DND-41 (cell line): ENCODE results near the gene ZDHHC7.

Experiments
- ATAC-seq: fragments of 200-7000 bp; cut with Tn5 transposase; 3 replicates; pipeline ENCODE4 v1.9.1; 2021; ENCODE audit warnings: low read depth; ENCODE audit not compliant: insufficient read depth
- DNase-seq: peaks from one replicate; pipeline ENCODE4 v3.0.0-alpha.2; 2020
- H2AFZ ChIP-seq: 2 replicates; pipeline ENCODE4 v1.6.0; 2012; ENCODE audit warnings: low read depth, low read length
- H3K27ac ChIP-seq: 2 replicates; pipeline ENCODE4 v1.5.1; 2012; ENCODE audit warnings: low read length, inconsistent platforms
- H3K27me3 ChIP-seq: fragments of 200-600 bp; sonication (generic); 2 replicates; pipeline ENCODE4 v1.6.0; 2012; ENCODE audit warnings: low read length, mild to moderate bottlenecking, inconsistent platforms; ENCODE audit not compliant: insufficient read depth, poor library complexity
- H3K36me3 ChIP-seq: 2 replicates; pipeline ENCODE4 v1.5.1; 2012; ENCODE audit warnings: low read length, inconsistent platforms; ENCODE audit not compliant: insufficient read depth
- H3K4me1 ChIP-seq: 2 replicates; pipeline ENCODE4 v1.5.1; 2012; ENCODE audit warnings: mild to moderate bottlenecking, low read length; ENCODE audit not compliant: insufficient read depth
- H3K4me2 ChIP-seq: 2 replicates; pipeline ENCODE4 v1.6.0; 2012; ENCODE audit warnings: mild to moderate bottlenecking, moderate library complexity, low read length, inconsistent platforms; ENCODE audit not compliant: insufficient read depth
- H3K4me3 ChIP-seq, 2 experiments: fragments of 200-600 bp in 1 of 2; shearing (Covaris generic) in 1 of 2; 2 replicates each; pipeline ENCODE4 v1.5.1; 2012 to 2016; ENCODE audit warnings: inconsistent platforms in 2 of 2, low read length in 2 of 2, mild to moderate bottlenecking in 2 of 2, low read depth in 1 of 2, moderate library complexity in 1 of 2
- H3K79me2 ChIP-seq: 2 replicates; pipeline ENCODE4 v1.6.0; 2012; ENCODE audit warnings: low read length, inconsistent platforms; ENCODE audit not compliant: insufficient read depth
- H3K9ac ChIP-seq: 2 replicates; pipeline ENCODE4 v1.6.0; 2012; ENCODE audit warnings: low read depth, mild to moderate bottlenecking, inconsistent platforms, low read length, moderate library complexity
- H3K9me3 ChIP-seq: 2 replicates; pipeline ENCODE4 v1.5.1; 2012; ENCODE audit warnings: low read length, moderate library complexity, mild to moderate bottlenecking, inconsistent platforms; ENCODE audit not compliant: insufficient read depth, severe bottlenecking
- H4K20me1 ChIP-seq: 2 replicates; pipeline ENCODE4 v1.6.0; 2012; ENCODE audit warnings: low read length; ENCODE audit not compliant: insufficient read depth
- CTCF ChIP-seq: IDR thresholded peaks from 2 replicates; pipeline ENCODE4 v1.5.1; 2012; ENCODE audit warnings: borderline replicate concordance, low read length, moderate library complexity, mild to moderate bottlenecking; ENCODE audit not compliant: poor library complexity, severe bottlenecking; ENCODE audit errors: extremely low read depth
- EZH2 ChIP-seq: IDR thresholded peaks from 3 replicates; pipeline ENCODE4 v1.6.1; 2012; ENCODE audit warnings: borderline replicate concordance, low read depth, mild to moderate bottlenecking, moderate library complexity, low read length, inconsistent platforms; ENCODE audit not compliant: severe bottlenecking

ZDHHC7 gene

GRCh38 chr16:85017633-85018032 lies 6.3 kb upstream of the ZDHHC7 start:
- Histone ChIP-seq H2AFZ (no peak overlapping the region), H3K27me3 (no peaks in the 10 kb centered on the region), H4K20me1 (no peaks in the 10 kb centered on the region), H3K79me2 (no peaks in the 10 kb centered on the region), H3K9me3 (no peaks in the 10 kb centered on the region), H3K4me1 (peaks cover 7% of the 10 kb centered on the region; the same call in 1 of the 2 replicates), H3K4me2 (no peak overlapping the region), H3K9ac (no peak overlapping the region), H3K36me3 (no peaks in the 10 kb centered on the region), H3K4me3 (no peak overlapping the region), H3K27ac (no peak overlapping the region)
- TF ChIP-seq EZH2 (no peak), CTCF (no peak)
- ATAC-seq (no peak), DNase-seq (no peak)

GRCh38 chr16:85017151-85017550 lies 5.8 kb upstream of the ZDHHC7 start:
- no peaks in the 10 kb centered on the region for H3K36me3 ChIP-seq
- H2AFZ ChIP-seq = no peak overlapping the region
- H3K4me1 ChIP-seq = peaks cover 9% of the 10 kb centered on the region
- H4K20me1 ChIP-seq = no peaks in the 10 kb centered on the region
- no peaks in the 10 kb centered on the region for H3K79me2 ChIP-seq
- TF ChIP-seq CTCF (no peak), EZH2 (no peak)
- no peaks in the 10 kb centered on the region for H3K27me3 ChIP-seq
- no peak overlapping the region for H3K4me2 ChIP-seq
- no peak overlapping the region for H3K4me3 ChIP-seq
- H3K27ac ChIP-seq = no peak overlapping the region
- ATAC-seq (no peak), DNase-seq (no peak)
- no peak overlapping the region for H3K9ac ChIP-seq
- H3K9me3 ChIP-seq = no peaks in the 10 kb centered on the region

- Histone ChIP-seq H3K4me1 (peaks cover 16% of the 10 kb centered on the region), H3K79me2 (peaks cover 8% of the 10 kb centered on the region), H4K20me1 (peaks cover under 1% of the 10 kb centered on the region; the same call in 1 of the 2 replicates), H3K36me3 (no peaks in the 10 kb centered on the region), H3K4me2 (no peak overlapping the region), H3K27ac (no peak overlapping the region), H3K9ac (no peak overlapping the region), H2AFZ (no peak overlapping the region), H3K27me3 (no peaks in the 10 kb centered on the region), H3K4me3 (no peak overlapping the region), H3K9me3 (no peaks in the 10 kb centered on the region)
- DNase-seq = no peak
- TF ChIP-seq CTCF (no peak), EZH2 (no peak)
- no peak for ATAC-seq
These were observed 4.3 kb upstream of the ZDHHC7 start for GRCh38 chr16:85015481-85016187.

GRCh38 chr16:85014311-85014710 lies 3.0 kb upstream of the ZDHHC7 start:
- Histone ChIP-seq H3K36me3 (no peaks in the 10 kb centered on the region), H3K79me2 (peaks cover 20% of the 10 kb centered on the region), H3K4me2 (no peak overlapping the region), H3K4me1 (peaks cover 28% of the 10 kb centered on the region), H3K9me3 (no peaks in the 10 kb centered on the region), H3K27ac (no peak overlapping the region), H3K9ac (no peak overlapping the region), H2AFZ (no peak overlapping the region), H4K20me1 (peaks cover 4% of the 10 kb centered on the region), H3K4me3 (no peak overlapping the region), H3K27me3 (no peaks in the 10 kb centered on the region)
- TF ChIP-seq EZH2 (no peak), CTCF (no peak)
- DNase-seq (no peak), ATAC-seq (no peak)
